ENCODE data around the gene CORO2B. TPM values are rescaled to one million over a fixed set of nuclear protein-coding genes. Genes with fewer than 3 reads are reported as not detected.

The CORO2B gene
- polyA plus RNA-seq, 1 donor from 2014 or later, result 15.1 TPM

DNA sequence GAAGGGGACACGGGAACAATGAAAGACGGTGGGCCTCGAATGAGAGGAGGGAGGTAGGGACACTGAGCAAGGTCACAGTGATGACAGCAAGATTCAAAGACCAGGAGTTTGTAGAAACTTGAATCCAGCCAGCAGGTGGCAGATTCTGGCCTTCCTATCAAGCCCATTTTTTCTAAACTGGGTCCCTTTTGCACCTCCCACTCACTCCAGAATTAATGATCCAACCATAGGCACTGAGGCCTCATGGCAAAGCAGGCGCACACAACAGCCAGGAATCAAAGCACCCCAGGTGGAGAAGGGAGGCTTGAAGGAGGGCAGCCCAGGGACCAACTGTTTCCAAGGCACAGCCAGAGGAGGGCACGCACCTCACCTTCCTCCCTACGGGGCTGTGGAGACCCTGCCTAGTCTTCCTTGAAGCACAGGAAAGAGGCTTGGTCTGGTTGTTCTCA lies 151.7 kb downstream of the CORO2B start:
- Histone ChIP-seq H3K9me3 (ENCODE audit: low read length) (no peaks in the 10 kb centered on the region), H3K27ac (ENCODE audit: low read length) (no peak overlapping the region), H3K27me3 (ENCODE audit: insufficient read depth, low read depth, low read length) (no peaks in the 10 kb centered on the region), H3K36me3 (ENCODE audit: insufficient read depth, low read length) (no peaks in the 10 kb centered on the region), H3K4me2 (ENCODE audit: low read length) (no peak overlapping the region), H3K79me2 (replicated peaks; ENCODE audit: insufficient read depth, low read length) (no peaks in the 10 kb centered on the region), H3K4me3 (ENCODE audit: low read length) (no peak overlapping the region), H2AFZ (ENCODE audit: low read depth, low read length) (no peak overlapping the region), H3K9me2 (ENCODE audit: insufficient read depth, low read length) (no peaks in the 10 kb centered on the region), H3K9ac (ENCODE audit: low read length) (no peak overlapping the region), H4K20me1 (ENCODE audit: insufficient read depth) (no peaks in the 10 kb centered on the region), H3F3A (ENCODE audit: insufficient read depth, low read length, poor library complexity, severe bottlenecking) (no peaks in the 10 kb centered on the region)
- TF ChIP-seq, protein P1, sequence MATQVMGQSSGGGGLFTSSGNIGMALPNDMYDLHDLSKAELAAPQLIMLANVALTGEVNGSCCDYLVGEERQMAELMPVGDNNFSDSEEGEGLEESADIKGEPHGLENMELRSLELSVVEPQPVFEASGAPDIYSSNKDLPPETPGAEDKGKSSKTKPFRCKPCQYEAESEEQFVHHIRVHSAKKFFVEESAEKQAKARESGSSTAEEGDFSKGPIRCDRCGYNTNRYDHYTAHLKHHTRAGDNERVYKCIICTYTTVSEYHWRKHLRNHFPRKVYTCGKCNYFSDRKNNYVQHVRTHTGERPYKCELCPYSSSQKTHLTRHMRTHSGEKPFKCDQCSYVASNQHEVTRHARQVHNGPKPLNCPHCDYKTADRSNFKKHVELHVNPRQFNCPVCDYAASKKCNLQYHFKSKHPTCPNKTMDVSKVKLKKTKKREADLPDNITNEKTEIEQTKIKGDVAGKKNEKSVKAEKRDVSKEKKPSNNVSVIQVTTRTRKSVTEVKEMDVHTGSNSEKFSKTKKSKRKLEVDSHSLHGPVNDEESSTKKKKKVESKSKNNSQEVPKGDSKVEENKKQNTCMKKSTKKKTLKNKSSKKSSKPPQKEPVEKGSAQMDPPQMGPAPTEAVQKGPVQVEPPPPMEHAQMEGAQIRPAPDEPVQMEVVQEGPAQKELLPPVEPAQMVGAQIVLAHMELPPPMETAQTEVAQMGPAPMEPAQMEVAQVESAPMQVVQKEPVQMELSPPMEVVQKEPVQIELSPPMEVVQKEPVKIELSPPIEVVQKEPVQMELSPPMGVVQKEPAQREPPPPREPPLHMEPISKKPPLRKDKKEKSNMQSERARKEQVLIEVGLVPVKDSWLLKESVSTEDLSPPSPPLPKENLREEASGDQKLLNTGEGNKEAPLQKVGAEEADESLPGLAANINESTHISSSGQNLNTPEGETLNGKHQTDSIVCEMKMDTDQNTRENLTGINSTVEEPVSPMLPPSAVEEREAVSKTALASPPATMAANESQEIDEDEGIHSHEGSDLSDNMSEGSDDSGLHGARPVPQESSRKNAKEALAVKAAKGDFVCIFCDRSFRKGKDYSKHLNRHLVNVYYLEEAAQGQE (IDR thresholded peaks at IDR 0.05; ENCODE audit: borderline replicate concordance), result no peak
- TF ChIP-seq TAF1 (IDR thresholded peaks at IDR 0.05; ENCODE audit: low read depth) (no peak), MXI1 (conservative IDR thresholded peaks at IDR 0.05; ENCODE audit: poor library complexity, severe bottlenecking) (no peak), RAD21 (conservative IDR thresholded peaks at IDR 0.05) (peak; percentile 46), SMC3 (conservative IDR thresholded peaks at IDR 0.05; ENCODE audit: poor library complexity) (peak; percentile 61), EZH2 (IDR thresholded peaks at IDR 0.05; ENCODE audit: borderline replicate concordance, insufficient read depth, low read length, poor library complexity, severe bottlenecking) (no peak), EP300 (conservative IDR thresholded peaks at IDR 0.05; ENCODE audit: poor library complexity, severe bottlenecking) (no peak), POLR2AphosphoS5 (IDR thresholded peaks at IDR 0.05) (no peak)
- TF ChIP-seq, protein P2, sequence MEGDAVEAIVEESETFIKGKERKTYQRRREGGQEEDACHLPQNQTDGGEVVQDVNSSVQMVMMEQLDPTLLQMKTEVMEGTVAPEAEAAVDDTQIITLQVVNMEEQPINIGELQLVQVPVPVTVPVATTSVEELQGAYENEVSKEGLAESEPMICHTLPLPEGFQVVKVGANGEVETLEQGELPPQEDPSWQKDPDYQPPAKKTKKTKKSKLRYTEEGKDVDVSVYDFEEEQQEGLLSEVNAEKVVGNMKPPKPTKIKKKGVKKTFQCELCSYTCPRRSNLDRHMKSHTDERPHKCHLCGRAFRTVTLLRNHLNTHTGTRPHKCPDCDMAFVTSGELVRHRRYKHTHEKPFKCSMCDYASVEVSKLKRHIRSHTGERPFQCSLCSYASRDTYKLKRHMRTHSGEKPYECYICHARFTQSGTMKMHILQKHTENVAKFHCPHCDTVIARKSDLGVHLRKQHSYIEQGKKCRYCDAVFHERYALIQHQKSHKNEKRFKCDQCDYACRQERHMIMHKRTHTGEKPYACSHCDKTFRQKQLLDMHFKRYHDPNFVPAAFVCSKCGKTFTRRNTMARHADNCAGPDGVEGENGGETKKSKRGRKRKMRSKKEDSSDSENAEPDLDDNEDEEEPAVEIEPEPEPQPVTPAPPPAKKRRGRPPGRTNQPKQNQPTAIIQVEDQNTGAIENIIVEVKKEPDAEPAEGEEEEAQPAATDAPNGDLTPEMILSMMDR (IDR thresholded peaks at IDR 0.05; ENCODE audit: poor library complexity, severe bottlenecking), result peak; percentile 47

DNA sequence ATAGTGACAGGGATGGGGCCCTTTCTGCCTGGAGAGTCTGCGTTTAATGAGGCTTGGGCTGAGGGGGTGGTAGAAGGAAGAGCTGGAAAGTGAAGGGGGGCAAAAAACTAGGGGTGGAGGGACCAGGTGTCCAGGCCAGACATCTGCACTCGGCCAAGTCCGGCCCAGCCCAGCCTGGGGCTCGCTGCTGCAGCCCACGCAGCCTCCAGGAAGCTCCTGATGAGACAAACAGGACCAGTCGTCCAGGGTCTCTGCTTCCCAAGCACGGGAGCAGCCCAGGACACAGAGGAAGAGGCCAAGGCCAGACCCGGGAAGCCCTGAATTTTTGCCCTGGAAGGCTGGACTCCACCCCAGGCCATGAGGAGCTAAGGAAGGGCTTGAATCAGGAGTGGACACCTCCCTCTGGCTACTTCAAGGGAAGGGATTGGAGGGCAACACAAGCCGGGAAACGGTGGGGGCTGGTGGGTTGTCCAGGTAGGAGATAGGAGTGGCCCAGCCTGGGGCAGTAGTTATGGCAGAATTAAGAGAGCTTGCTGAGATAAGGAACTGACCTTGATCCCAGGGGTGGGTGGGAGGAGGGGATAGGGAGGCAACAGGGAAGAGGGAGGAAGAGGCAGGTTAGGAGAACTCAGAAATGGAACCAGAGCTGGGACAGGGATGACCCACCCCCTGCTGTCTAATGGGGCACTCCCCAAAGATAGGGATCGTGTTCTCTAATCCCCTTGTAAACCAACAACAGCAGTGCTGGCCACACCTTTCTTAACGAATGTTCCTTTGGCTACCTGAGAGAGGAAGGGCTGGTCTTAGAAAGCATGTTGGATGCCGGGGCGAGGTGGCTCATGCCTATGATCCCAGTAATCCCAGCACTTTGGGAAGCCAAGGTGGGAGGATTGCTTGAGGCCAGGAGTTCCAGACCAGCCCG lies 152.4 kb downstream of the CORO2B start:
- Histone ChIP-seq H3K9me2 (ENCODE audit: insufficient read depth, low read length) (no peaks in the 10 kb centered on the region), H3K4me3 (ENCODE audit: low read length) (no peak overlapping the region), H4K20me1 (ENCODE audit: insufficient read depth) (no peaks in the 10 kb centered on the region), H3K27ac (ENCODE audit: low read length) (no peak overlapping the region), H3K9me3 (ENCODE audit: low read length) (no peaks in the 10 kb centered on the region), H3K79me2 (replicated peaks; ENCODE audit: insufficient read depth, low read length) (no peaks in the 10 kb centered on the region), H3F3A (ENCODE audit: insufficient read depth, low read length, poor library complexity, severe bottlenecking) (no peaks in the 10 kb centered on the region), H3K36me3 (ENCODE audit: insufficient read depth, low read length) (no peaks in the 10 kb centered on the region), H3K27me3 (ENCODE audit: insufficient read depth, low read depth, low read length) (no peaks in the 10 kb centered on the region), H3K4me2 (ENCODE audit: low read length) (no peak overlapping the region), H3K9ac (ENCODE audit: low read length) (no peak overlapping the region), H2AFZ (ENCODE audit: low read depth, low read length) (no peak overlapping the region)
- TF ChIP-seq MXI1 (conservative IDR thresholded peaks at IDR 0.05; ENCODE audit: poor library complexity, severe bottlenecking) (no peak), EP300 (conservative IDR thresholded peaks at IDR 0.05; ENCODE audit: poor library complexity, severe bottlenecking) (no peak), EZH2 (IDR thresholded peaks at IDR 0.05; ENCODE audit: borderline replicate concordance, insufficient read depth, low read length, poor library complexity, severe bottlenecking) (no peak), POLR2AphosphoS5 (IDR thresholded peaks at IDR 0.05) (no peak)
- TF ChIP-seq, protein P2 (IDR thresholded peaks at IDR 0.05; ENCODE audit: poor library complexity, severe bottlenecking), result no peak
- TF ChIP-seq, protein P1 (IDR thresholded peaks at IDR 0.05; ENCODE audit: borderline replicate concordance), result no peak

Measured in neural cell (in vitro differentiated cells).